ENCODE results near the gene GTF2IRD1.
"Not testable (repeated sequence)": the region's sequence is repeated elsewhere in the genome, so short reads cannot be mapped to it uniquely, and the experiment has no call there.

The GTF2IRD1 gene

DNA sequence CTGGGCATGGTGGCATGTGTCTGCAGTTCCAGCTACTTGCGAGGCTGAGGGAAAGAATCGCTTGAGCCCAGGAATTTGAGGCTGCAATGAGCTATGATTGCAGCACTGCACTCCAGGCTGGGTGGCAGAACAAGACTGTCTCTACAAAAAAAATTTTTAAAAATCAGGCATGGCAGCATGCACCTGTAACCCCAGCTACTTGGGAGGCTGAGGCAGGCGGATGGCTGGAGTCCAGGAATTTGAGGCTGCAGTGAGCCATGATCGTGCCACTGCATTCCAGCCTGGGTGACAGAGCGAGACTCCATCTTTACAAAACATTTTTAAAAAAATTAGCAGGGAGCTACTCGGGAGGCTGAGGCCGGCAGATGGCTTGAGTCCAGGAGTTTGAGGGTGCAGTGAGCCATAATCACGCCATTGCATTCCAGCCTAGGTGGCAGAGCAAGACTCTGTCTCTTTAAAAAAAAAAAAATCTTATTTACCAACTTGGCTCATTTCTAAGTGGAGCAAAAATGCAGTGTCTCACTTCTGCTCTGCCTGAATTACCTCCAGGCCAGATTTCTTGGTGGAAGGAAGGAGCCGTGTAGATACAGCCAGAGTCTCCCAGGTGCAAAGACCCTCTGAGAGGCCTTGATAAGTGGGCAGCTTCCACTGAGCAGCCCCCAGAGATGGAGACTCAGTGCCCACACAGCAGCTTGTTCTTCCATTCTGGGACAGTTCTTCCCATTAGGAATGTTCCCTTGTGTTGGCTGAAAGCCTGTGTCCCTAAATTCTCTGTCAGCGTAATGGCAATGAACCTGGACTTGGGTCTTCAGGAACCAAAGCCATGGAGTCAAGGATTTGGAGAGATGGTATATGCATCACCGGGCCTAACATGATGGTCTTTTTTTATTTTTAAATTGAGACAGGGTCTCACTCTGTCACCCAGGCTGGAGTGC is 30.0 kb downstream of the GTF2IRD1 start:
- H3K4me3 ChIP-seq (ENCODE audit: low read depth, low read length) = no peak overlapping the region
- TF ChIP-seq, protein P1, sequence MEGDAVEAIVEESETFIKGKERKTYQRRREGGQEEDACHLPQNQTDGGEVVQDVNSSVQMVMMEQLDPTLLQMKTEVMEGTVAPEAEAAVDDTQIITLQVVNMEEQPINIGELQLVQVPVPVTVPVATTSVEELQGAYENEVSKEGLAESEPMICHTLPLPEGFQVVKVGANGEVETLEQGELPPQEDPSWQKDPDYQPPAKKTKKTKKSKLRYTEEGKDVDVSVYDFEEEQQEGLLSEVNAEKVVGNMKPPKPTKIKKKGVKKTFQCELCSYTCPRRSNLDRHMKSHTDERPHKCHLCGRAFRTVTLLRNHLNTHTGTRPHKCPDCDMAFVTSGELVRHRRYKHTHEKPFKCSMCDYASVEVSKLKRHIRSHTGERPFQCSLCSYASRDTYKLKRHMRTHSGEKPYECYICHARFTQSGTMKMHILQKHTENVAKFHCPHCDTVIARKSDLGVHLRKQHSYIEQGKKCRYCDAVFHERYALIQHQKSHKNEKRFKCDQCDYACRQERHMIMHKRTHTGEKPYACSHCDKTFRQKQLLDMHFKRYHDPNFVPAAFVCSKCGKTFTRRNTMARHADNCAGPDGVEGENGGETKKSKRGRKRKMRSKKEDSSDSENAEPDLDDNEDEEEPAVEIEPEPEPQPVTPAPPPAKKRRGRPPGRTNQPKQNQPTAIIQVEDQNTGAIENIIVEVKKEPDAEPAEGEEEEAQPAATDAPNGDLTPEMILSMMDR (IDR thresholded peaks at IDR 0.05; ENCODE audit: low read depth, low read length, missing control alignments) = no peak
- DNase-seq (ENCODE audit: low read depth) = no peak

DNA sequence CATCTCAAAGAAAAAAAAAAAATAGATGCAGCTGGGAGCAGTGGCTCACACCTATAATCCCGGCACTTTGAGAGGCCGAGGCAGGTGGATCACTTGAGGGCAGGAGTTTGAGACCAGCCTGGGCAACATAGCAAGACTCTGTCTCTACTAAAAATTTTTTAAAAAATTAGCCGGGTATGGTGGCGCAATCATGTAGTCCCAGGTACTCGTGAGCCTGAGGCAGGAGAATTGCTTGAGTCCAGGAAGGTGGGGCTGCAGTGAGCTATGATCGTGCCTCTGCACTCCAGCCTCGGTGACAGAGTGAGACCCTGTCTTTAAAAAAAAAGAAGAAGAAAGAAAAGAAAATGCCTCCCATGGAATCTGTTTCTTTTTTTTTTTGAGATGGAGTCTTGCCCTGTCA is 31.9 kb downstream of the GTF2IRD1 start:
- TF ChIP-seq, protein P1 (IDR thresholded peaks at IDR 0.05; ENCODE audit: low read depth, low read length, missing control alignments) = no peak
- no peak overlapping the region for H3K4me3 ChIP-seq (ENCODE audit: low read depth, low read length)
- DNase-seq (ENCODE audit: low read depth) = no peak

DNA sequence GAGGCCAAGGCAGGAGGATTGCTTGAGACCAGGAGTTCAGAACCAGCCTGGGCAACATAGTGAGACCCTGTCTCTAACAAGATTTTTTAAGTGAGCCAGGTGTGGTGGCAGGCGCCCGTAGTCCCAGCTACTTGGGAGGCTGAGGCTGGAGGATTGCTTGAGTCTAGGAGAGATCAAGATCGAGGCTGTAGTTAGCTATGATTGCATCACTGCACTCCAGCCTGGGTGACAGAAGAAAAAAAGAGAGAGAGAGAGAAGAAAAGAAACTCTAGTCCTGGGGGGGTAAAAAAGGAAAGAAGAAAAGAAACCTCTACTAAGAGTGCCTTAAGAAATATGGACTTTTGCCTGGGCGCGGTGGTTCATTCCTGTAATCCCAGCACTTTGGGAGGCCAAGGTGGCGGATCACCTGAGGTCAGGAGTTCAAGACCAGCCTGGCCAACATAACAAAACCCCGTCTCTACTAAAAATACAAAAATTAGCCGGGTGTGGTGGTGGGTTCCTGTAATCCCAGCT is 34.9 kb downstream of the GTF2IRD1 start:
- H3K4me3 ChIP-seq (ENCODE audit: low read depth, low read length); DNase-seq (ENCODE audit: low read depth): not testable (repeated sequence)

DNA sequence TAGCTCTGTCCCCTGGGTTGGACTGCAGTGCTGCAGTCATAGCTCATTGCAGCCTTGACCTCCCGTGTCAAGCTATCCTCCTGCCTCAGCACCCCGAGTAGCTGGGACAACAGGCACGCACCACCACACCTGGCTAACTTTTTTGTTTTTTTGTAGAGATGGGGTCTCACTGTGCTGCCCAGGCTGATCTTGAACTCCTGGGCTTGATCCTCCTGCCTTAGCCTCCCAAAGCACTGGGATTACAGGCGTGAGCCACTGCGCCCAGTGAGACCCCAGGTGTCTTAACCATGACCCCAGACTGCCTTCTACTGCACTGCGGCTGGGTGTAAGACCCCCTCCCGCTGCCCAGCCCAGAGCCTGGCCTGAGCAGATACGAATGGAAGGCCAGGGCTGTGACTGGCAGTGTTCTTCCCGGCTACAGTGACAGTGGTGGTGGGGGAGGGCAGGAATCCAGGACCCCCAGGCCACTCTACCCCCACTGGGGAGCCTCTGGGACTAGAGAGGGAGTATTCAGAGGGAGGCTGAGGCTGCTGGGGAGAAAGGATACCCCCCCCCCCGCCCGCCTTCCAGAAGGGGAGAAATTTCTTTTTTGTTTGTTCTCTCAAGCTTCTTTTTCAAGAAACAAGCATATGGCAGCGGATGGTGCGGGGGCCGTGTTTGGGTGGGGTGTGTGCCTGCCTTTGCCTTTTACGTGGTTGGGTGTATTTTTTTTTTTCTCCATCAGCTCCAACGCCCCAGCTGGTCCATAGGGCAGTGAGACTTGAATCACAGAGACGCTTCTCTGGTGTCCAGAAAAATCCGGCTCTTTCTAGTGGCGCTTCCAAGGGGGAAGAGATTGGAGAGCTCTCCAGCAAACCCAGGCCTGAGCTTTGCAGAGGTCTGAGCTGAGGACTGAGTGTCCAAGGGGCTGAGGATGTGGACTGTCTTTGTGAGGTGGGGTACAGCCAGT is 36.6 kb downstream of the GTF2IRD1 start:
- no peak for DNase-seq (ENCODE audit: low read depth)
- H3K4me3 ChIP-seq (ENCODE audit: low read depth, low read length) = no peak overlapping the region
- TF ChIP-seq, protein P1 (IDR thresholded peaks at IDR 0.05; ENCODE audit: low read depth, low read length, missing control alignments) = no peak

DNA sequence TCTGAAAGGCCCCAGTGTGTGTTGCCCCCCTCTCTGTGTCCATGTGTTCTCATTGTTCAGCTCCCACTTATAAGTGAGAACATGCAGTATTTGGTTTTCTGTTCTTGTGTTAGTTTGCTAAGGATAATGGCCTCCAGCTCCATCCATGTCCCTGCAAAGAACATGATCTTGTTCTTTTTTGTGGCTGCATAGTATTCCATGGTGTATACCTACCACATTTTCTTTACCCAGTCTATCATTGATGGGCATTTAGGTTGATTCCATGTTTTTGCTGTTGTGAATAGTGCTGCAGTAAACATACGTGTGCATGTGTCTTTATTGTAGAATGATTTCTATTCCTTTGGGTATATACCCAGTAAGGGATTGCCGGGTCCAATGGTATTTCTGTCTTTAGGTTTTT is 37.8 kb downstream of the GTF2IRD1 start:
- H3K4me3 ChIP-seq (ENCODE audit: low read depth, low read length); DNase-seq (ENCODE audit: low read depth): not testable (repeated sequence)

DNA sequence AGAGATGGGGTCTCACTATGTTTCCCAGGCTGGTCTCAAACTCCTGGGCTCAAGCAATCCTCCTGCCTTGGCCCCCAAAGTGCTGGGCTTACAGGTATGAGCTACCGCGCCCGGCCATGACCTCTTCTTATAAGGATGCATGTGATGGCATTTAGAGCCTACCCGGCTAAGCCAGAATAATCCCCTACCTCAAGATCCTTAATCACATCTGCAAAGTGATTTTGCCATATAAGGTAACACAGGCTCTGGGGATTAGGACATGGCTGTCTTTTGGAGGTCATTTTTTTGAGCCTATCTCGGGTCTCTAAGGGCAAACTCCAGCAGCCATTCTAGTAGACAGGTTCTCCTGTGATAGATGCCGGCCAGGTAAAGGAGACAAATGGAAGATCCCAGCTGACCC is 39.6 kb downstream of the GTF2IRD1 start:
- TF ChIP-seq, protein P1 (IDR thresholded peaks at IDR 0.05; ENCODE audit: low read depth, low read length, missing control alignments) = no peak
- no peak for DNase-seq (ENCODE audit: low read depth)
- no peak overlapping the region for H3K4me3 ChIP-seq (ENCODE audit: low read depth, low read length)

DNA sequence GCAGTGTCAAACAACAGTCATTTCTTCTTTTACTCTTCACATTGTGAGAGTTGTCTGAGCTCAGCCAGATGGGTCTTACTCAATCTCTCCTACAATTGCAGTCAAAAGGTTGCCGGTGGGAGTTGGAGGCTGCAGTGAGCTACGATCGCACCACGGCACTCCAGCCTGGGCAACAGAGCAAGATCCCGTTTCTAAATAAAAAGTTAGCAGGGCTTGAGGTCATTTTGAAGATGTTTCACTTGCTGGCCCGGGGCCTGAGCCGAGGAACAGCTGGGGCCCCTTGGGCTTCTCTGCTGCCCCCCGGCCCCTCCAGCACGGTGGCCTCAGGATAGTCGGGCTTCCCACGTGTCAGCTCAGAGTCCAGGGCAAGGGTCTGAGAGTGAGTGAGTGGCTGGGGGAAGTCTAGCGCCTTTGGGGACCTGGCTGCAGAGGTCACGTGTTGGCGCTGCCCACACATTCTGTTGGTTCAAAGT is 40.4 kb downstream of the GTF2IRD1 start:
- no peak for DNase-seq (ENCODE audit: low read depth)
- H3K4me3 ChIP-seq (ENCODE audit: low read depth, low read length) = no peak overlapping the region
- TF ChIP-seq, protein P1 (IDR thresholded peaks at IDR 0.05; ENCODE audit: low read depth, low read length, missing control alignments) = no peak

Data from GM12864 (cell line).